Measurements from ENCODE around the gene SLC6A1.

DNA sequence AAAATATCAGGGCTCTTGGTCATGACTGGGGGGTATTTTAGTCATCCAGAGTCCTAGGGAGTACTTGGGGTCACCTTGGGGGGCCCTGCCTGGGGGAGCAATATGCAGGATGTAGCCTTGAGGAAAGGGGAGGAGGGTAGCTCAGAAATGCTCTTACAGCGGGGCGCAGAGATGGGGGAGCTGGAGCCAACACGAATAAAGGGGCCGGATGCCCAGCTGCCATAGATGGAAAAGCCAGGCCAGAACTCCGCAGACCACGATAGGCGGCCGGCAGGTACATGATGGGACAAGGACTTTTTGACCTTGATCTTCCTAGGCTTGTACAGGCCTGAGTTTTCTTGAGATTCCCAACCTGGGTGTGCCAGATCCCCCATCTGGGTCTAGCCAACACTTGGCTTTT, 47.7 kb upstream of the SLC6A1 start:
- no peak for TF ChIP-seq TAF1 (IDR thresholded peaks at IDR 0.05; ENCODE audit: low read depth, low read length)
- no peak for TF ChIP-seq POLR2A (IDR thresholded peaks at IDR 0.05; ENCODE audit: low read depth, low read length)
